PC-9 (cell line): Measurements from ENCODE around the gene LAMA2. TPM values are rescaled to one million over a fixed set of nuclear protein-coding genes. Genes with fewer than 3 reads are reported as not detected.

Experiments used
- BruUV-seq: library from RNA; stranded (reverse); fragments of 400-500 nt; replicated peaks from 2 replicates; lab custom pipeline; 2021; lab: Mats Ljungman, UMichigan
- CTCF ChIA-PET: fragments of 300-600 bp; sonication (Branson Sonifier 250); formaldehyde crosslinking; loops from one replicate; lab custom pipeline; 2022; ENCODE audit warnings: antibody characterized with exemption; lab: Charles Lee
- POLR2A ChIA-PET: fragments of 300-600 bp; sonication (Branson Sonifier 250); formaldehyde crosslinking; loops from one replicate; lab custom pipeline; 2022; ENCODE audit warnings: antibody characterized with exemption; ENCODE audit not compliant: unreplicated experiment; lab: Charles Lee
- DNase-seq, 2 experiments: peaks; one replicate each; pipeline versions ENCODE4 v3.0.0 to v3.0.0-alpha.2; 2015 to 2022; ENCODE audit warnings: mixed read lengths in 1 of 2
- H2AFZ ChIP-seq: fragments of 200-600 bp; sonication (generic); 2 replicates; pipeline ENCODE4 v1.8.1; 2017; ENCODE audit warnings: antibody characterized with exemption
- H3F3A ChIP-seq: fragments of 200-600 bp; sonication (generic); 2 replicates; pipeline ENCODE4 v1.8.1; 2017; ENCODE audit warnings: antibody characterized with exemption, mild to moderate bottlenecking, low read depth; ENCODE audit not compliant: insufficient read depth
- H3K27ac ChIP-seq: fragments of 200-600 bp; sonication (generic); 2 replicates; pipeline ENCODE4 v1.6.1; 2016; ENCODE audit warnings: mixed run types
- H3K27me3 ChIP-seq: fragments of 200-600 bp; sonication (generic); 2 replicates; pipeline ENCODE4 v1.6.1; 2016; ENCODE audit warnings: low read depth, mixed run types; ENCODE audit not compliant: insufficient read depth
- H3K36me3 ChIP-seq: fragments of 200-600 bp; sonication (generic); 2 replicates; pipeline ENCODE4 v1.6.1; 2016; ENCODE audit warnings: low read depth, mixed run types
- H3K4me1 ChIP-seq: fragments of 200-600 bp; sonication (generic); replicated peaks from 2 replicates; pipeline ENCODE4 v1.6.1; 2016; ENCODE audit warnings: mixed run types; ENCODE audit not compliant: insufficient read depth
- H3K4me2 ChIP-seq: fragments of 200-600 bp; sonication (generic); 2 replicates; pipeline ENCODE4 v1.6.1; 2017; ENCODE audit warnings: mixed run types
- H3K4me3 ChIP-seq: fragments of 200-600 bp; sonication (generic); 2 replicates; pipeline ENCODE4 v1.6.1; 2016; ENCODE audit warnings: mixed run types
- H3K79me2 ChIP-seq: fragments of 200-600 bp; sonication (generic); 2 replicates; pipeline ENCODE4 v1.6.1; 2017; ENCODE audit warnings: low read depth, mixed run types
- H3K9me2 ChIP-seq: fragments of 200-600 bp; sonication (generic); 2 replicates; pipeline ENCODE4 v1.8.1; 2017; ENCODE audit warnings: mild to moderate bottlenecking; ENCODE audit not compliant: insufficient read depth
- H3K9me3 ChIP-seq: fragments of 200-600 bp; sonication (generic); 2 replicates; pipeline ENCODE4 v1.8.1; 2016; ENCODE audit warnings: low read depth; ENCODE audit not compliant: insufficient read depth
- H4K20me1 ChIP-seq: fragments of 200-600 bp; sonication (generic); 2 replicates; pipeline ENCODE4 v1.8.1; 2017; ENCODE audit not compliant: insufficient read depth
- CTCF ChIP-seq: fragments of 200-600 bp; sonication (generic); conservative IDR thresholded peaks from 2 replicates; pipeline ENCODE4 v1.6.1; 2017; ENCODE audit warnings: mixed run types, antibody characterized with exemption, mild to moderate bottlenecking, moderate library complexity
- EZH2 ChIP-seq: fragments of 200-600 bp; sonication (generic); IDR thresholded peaks from 2 replicates; pipeline ENCODE4 v1.8.0; 2017; ENCODE audit warnings: antibody characterized with exemption, low read depth
- intact Hi-C: fragments of 100-400 bp; cut with micrococcal nuclease; formaldehyde crosslinking; loops from one replicate; pipeline ENCODE4 v1.10.0; 2022; ENCODE audit not compliant: unreplicated experiment
- total RNA-seq: library from RNA; stranded (reverse); gene quantifications from 2 replicates; pipeline ENCODE4 v1.2.3, GENCODE V29; 2021

Gene LAMA2
- total RNA-seq, 1 experiment from 2014 or later: 2.8 TPM

GRCh38 chr6:129098061-129098553, 215.2 kb downstream of the LAMA2 start:
- Histone ChIP-seq H3K9me3 (no peaks in the 10 kb centered on the region), H3K27ac (no peak overlapping the region), H2AFZ (no peak overlapping the region), H4K20me1 (no peaks in the 10 kb centered on the region), H3K79me2 (no peaks in the 10 kb centered on the region), H3K4me2 (no peak overlapping the region), H3K9me2 (peaks cover 8% of the 10 kb centered on the region; the same call in 1 of the 2 replicates), H3K4me1 (no peaks in the 10 kb centered on the region), H3K27me3 (no peaks in the 10 kb centered on the region), H3F3A (no peaks in the 10 kb centered on the region), H3K4me3 (no peak overlapping the region), H3K36me3 (no peaks in the 10 kb centered on the region)
- intact Hi-C loops: no loop called here
- DNase-seq: no peak
- CTCF ChIA-PET: no interaction called here
- BruUV-seq: no TSS peak
- POLR2A ChIA-PET: no interaction called here
- no peak for TF ChIP-seq CTCF
- TF ChIP-seq EZH2: no peak

DNA sequence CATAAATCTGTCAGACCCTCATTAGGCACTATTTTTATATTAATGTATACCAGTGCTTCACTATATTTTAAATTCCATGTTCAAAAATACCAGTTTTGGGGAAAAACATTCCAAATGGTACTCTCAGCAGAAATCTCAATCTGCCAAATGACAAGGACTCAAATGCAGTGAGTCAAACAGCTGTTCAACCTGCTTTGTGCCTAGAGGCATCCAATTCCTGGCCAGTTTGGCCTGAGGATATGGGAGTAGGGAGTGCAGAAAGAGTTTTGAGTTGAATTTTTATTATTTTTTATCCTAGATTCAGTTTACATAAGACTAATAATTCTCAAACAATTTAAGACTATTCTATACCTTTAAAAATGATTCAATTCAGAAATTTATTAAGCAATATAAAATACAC, 216.8 kb downstream of the LAMA2 start:
- Histone ChIP-seq H3K79me2 (no peaks in the 10 kb centered on the region), H3K36me3 (no peaks in the 10 kb centered on the region), H3K9me3 (no peaks in the 10 kb centered on the region), H3K27me3 (no peaks in the 10 kb centered on the region), H3K4me2 (no peak overlapping the region), H3F3A (no peaks in the 10 kb centered on the region), H2AFZ (no peak overlapping the region), H3K9me2 (peaks cover 8% of the 10 kb centered on the region; the same call in 1 of the 2 replicates), H3K4me1 (no peaks in the 10 kb centered on the region), H3K27ac (no peak overlapping the region), H3K4me3 (no peak overlapping the region), H4K20me1 (no peaks in the 10 kb centered on the region)
- TF ChIP-seq CTCF (no peak), EZH2 (no peak)
- CTCF ChIA-PET: no interaction called here
- no peak for DNase-seq
- BruUV-seq: no TSS peak
- intact Hi-C loops: no loop called here
- POLR2A ChIA-PET: no interaction called here

DNA sequence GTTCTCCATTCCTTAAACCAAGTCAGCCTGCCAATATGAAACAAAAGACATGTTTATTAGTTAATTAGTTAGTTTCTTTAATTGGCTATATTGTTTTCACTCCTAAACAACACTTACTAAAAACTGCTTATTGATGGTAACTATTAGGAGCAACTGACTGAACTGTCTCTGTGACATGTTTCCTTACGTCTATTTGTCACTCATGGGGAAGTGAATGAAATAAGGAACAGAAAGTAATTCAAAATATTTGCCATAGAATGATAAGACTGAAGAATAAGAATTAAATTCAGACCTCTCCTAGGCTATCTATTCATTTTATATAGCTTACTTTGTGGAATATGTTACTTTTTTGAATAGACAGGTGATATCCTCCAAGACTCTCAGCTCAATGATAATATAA, 217.2 kb downstream of the LAMA2 start:
- CTCF ChIA-PET: no interaction called here
- Histone ChIP-seq H3K4me2 (no peak overlapping the region), H3K9me2 (peaks cover 8% of the 10 kb centered on the region; the same call in 1 of the 2 replicates), H3K36me3 (no peaks in the 10 kb centered on the region), H4K20me1 (no peaks in the 10 kb centered on the region), H3K27me3 (no peaks in the 10 kb centered on the region), H3F3A (no peaks in the 10 kb centered on the region), H2AFZ (no peak overlapping the region), H3K9me3 (no peaks in the 10 kb centered on the region), H3K79me2 (no peaks in the 10 kb centered on the region), H3K4me1 (no peaks in the 10 kb centered on the region), H3K27ac (no peak overlapping the region), H3K4me3 (no peak overlapping the region)
- no peak for TF ChIP-seq EZH2
- no peak for TF ChIP-seq CTCF
- DNase-seq: no peak
- POLR2A ChIA-PET: no interaction called here
- intact Hi-C loops: no loop called here
- no TSS peak for BruUV-seq
